HG02885 (cell line): ENCODE data around the gene SMYD3.

Source experiments
- ATAC-seq: cut with Tn5 transposase; IDR thresholded peaks from one replicate; pipeline ENCODE4 v1.9.1; 2021; ENCODE audit warnings: mild to moderate bottlenecking; ENCODE audit not compliant: unreplicated experiment, poor library complexity

SMYD3 gene

GRCh38 chr1:246008363-246008831, 498.7 kb downstream of the SMYD3 start:
- no peak for ATAC-seq

GRCh38 chr1:246005067-246005466, 502.0 kb downstream of the SMYD3 start:
- ATAC-seq, result no peak

- ATAC-seq, result no peak
Measured at GRCh38 chr1:246004301-246004700, 502.8 kb downstream of the SMYD3 start.

GRCh38 chr1:246003442-246003730, 503.7 kb downstream of the SMYD3 start:
- ATAC-seq, result no peak

- ATAC-seq, result peak; percentile 74
Measured at GRCh38 chr1:246002725-246003441, 504.2 kb downstream of the SMYD3 start.

- ATAC-seq, result no peak
Measured at GRCh38 chr1:246001837-246002230, 505.2 kb downstream of the SMYD3 start.

GRCh38 chr1:246001142-246001836, 505.8 kb downstream of the SMYD3 start:
- ATAC-seq, result no peak

- ATAC-seq, result no peak
Measured at GRCh38 chr1:246000638-246001015, 506.5 kb downstream of the SMYD3 start.

- ATAC-seq, result peak; percentile 80
Measured at GRCh38 chr1:245999697-246000637, 507.1 kb downstream of the SMYD3 start.

GRCh38 chr1:245997471-245998258, 509.4 kb downstream of the SMYD3 start:
- no peak for ATAC-seq

GRCh38 chr1:245996811-245997210, 510.3 kb downstream of the SMYD3 start:
- no peak for ATAC-seq

- ATAC-seq, result no peak
Measured at GRCh38 chr1:245995474-245995873, 511.6 kb downstream of the SMYD3 start.

- no peak for ATAC-seq
Measured at GRCh38 chr1:245991266-245991665, 515.8 kb downstream of the SMYD3 start.

GRCh38 chr1:245990315-245991022, 516.6 kb downstream of the SMYD3 start:
- ATAC-seq, result peak; percentile 56

GRCh38 chr1:245988393-245989078, 518.5 kb downstream of the SMYD3 start:
- no peak for ATAC-seq

GRCh38 chr1:245987997-245988392, 519.1 kb downstream of the SMYD3 start:
- no peak for ATAC-seq

GRCh38 chr1:245987577-245987976, 519.5 kb downstream of the SMYD3 start:
- ATAC-seq, result no peak

GRCh38 chr1:245987219-245987545, 519.9 kb downstream of the SMYD3 start:
- ATAC-seq, result no peak
